ENCODE measurements around the gene ADPRHL1. TPM values are rescaled to one million over a fixed set of nuclear protein-coding genes. Genes with fewer than 3 reads are reported as not detected.
A peak's percentile ranks its signal among the peaks of the same experiment; 100 is the strongest.

The ADPRHL1 gene
- total RNA-seq, 4 donors from 2014 or later: 2.5 to 8.6 (median 5.5) TPM

DNA sequence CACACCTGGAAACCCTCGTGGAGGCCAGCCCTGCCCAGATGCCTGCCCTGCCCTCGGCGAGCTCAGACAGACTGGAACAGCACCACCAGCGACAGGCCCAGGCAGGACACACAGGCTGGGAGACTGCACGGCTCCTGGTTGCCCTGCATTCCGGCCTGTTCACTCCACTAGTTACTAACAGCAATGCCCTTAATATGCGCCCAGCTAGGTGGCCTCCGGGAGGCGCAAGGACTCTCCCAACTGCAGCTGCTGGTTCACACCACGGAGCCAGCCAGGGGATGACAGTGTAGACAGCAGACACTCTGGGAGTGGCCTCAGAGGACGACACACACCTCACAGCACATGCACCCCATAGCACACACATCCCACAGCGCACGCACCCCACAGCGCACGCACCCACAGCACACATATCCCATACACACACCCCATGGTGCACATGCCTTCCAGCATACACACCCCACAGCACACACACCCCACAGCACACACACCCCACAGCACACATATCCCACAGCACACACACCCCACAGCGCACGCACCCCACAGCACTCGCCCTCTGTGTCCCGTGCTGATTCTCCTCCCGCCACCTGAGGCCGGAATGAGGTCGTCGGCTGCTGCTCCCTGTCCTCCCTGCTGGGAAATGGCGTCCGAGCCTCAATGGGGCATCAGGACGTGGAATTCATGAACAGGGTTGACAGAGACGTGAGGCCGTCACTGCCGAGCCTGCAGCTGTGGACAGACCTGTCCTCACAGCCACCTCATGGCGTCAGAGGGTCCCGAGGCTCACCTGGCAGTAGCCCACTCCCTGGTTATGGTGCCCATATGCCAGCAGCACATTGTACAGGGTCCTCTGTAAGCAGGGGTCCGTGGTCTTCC is 103.0 kb downstream of the ADPRHL1 start:
- H3K27ac ChIP-seq: no peak overlapping the region
- WGBS: 71% methylated on average over 13 of the region's 32 CpGs
- H3K36me3 ChIP-seq: peaks cover 21% of the 10 kb centered on the region
- TF ChIP-seq POLR2AphosphoS5 (IDR thresholded peaks at IDR 0.05): no peak
- TF ChIP-seq, protein P1, sequence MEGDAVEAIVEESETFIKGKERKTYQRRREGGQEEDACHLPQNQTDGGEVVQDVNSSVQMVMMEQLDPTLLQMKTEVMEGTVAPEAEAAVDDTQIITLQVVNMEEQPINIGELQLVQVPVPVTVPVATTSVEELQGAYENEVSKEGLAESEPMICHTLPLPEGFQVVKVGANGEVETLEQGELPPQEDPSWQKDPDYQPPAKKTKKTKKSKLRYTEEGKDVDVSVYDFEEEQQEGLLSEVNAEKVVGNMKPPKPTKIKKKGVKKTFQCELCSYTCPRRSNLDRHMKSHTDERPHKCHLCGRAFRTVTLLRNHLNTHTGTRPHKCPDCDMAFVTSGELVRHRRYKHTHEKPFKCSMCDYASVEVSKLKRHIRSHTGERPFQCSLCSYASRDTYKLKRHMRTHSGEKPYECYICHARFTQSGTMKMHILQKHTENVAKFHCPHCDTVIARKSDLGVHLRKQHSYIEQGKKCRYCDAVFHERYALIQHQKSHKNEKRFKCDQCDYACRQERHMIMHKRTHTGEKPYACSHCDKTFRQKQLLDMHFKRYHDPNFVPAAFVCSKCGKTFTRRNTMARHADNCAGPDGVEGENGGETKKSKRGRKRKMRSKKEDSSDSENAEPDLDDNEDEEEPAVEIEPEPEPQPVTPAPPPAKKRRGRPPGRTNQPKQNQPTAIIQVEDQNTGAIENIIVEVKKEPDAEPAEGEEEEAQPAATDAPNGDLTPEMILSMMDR (IDR thresholded peaks at IDR 0.05): peak in 1 of 2 donors; percentile 12
- H3K4me1 ChIP-seq: peaks cover 7% of the 10 kb centered on the region
- no peaks in the 10 kb centered on the region for H3K9me3 ChIP-seq
- no peak for DNase-seq (ENCODE audit: low spot score in 2 of 2)
- no peak overlapping the region for H3K4me3 ChIP-seq
- H3K27me3 ChIP-seq: no peaks in the 10 kb centered on the region

Other genes with a start within 250 kb of the ADPRHL1 start
- 10 to 100 TPM; 33.2 to 99.5 (median 49.5) TPM for gene PCID2, start 244.8 kb downstream of the ADPRHL1 start, total RNA-seq
- 100 to 1,000 TPM in 3 of 4 donors, 10 to 100 TPM in 1; 95.6 to 221 (median 119) TPM for gene CUL4A, start 243.9 kb downstream of the ADPRHL1 start, total RNA-seq
- 100 to 1,000 TPM; 131 to 255 (median 222) TPM for gene LAMP1, start 156.2 kb downstream of the ADPRHL1 start, total RNA-seq
- 10 to 100 TPM; 23.5 to 40.8 (median 32.2) TPM for gene GRTP1, start 89.4 kb downstream of the ADPRHL1 start, total RNA-seq
- gene DCUN1D2, start 37.2 kb upstream of the ADPRHL1 start, total RNA-seq: 10 to 100 TPM in 3 of 4 donors, 1 to 10 TPM in 1; 8.7 to 51.7 (median 18.3) TPM
- 10 to 100 TPM; 47.5 to 63.3 (median 52.0) TPM for gene TFDP1, start 131.3 kb upstream of the ADPRHL1 start, total RNA-seq
- gene ATP4B, start 204.7 kb upstream of the ADPRHL1 start, total RNA-seq: not detected
- gene GRK1, start 213.7 kb upstream of the ADPRHL1 start, total RNA-seq: not detected